Stimulated activated CD4-positive, alpha-beta T cell treated with anti-CD3 and anti-CD28 coated beads, Interleukin-1b, Interleukin-23, amount 100 ng/mL, for 1 hour (primary cell): Measurements from ENCODE around the gene PLG.
"Not testable (repeated sequence)": the region's sequence is repeated elsewhere in the genome, so short reads cannot be mapped to it uniquely, and the experiment has no call there.

ENCODE experiments used
- DNase-seq, 2 donors: peaks; one replicate each; pipeline ENCODE4 v3.0.0-alpha.2; 2020; ENCODE audit warnings: low read depth in 2 of 2

The PLG gene

DNA sequence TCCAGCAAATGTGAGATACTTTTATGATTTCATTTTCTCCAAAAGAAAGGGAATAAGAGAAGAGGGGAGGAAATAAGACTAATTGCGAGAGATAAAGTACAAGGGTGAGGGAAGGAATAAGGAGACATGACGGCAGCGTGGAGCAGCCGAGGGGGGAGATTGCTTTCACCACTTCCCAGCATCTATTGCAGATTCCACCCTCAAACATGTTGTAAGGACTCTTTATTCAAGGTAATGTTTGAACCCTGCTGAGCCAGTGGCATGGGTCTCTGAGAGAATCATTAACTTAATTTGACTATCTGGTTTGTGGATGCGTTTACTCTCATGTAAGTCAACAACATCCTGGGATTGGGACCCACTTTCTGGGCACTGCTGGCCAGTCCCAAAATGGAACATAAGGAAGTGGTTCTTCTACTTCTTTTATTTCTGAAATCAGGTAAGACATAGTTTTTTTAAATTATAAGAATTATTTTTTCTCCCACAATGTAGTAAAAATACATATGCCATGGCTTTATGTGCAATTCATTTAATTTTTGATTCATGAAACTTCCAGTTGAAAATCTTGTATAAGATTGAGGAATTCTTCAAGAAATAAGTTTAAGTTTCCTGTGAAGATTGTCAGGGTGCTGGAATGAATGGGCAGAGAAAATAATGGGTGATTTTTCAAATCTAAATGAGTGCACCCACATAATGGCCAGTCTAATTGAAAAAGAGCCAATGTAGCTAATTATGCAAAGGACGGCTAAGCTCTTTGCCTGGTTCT lies at the start of gene PLG:
Gene PLG (plus strand): TSS at position 327 of the 763 bp plus-strand sequence. CDS start 61 bp downstream, at position 388.
- not testable (repeated sequence) for DNase-seq

DNA sequence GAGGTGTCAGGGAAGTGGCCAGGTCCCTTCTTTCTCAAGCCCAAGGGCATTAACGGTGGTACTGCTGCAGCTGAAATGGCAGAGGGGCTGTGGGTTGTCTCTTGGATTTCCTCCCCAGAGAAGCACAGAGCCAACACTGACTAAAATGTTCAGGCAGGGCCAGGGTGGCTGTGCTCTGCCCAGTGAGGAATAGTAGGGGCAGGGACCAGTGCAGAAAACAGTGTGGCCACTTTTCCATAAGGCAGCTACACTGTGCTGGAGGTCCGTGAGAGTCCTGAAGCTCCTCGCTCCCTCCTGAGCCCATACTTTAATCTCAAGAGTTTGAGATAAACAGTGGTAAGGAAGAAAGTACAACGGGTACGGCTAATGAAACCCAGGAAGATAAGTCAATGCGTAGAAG lies 42.5 kb upstream of the PLG start:
- DNase-seq = no peak

DNA sequence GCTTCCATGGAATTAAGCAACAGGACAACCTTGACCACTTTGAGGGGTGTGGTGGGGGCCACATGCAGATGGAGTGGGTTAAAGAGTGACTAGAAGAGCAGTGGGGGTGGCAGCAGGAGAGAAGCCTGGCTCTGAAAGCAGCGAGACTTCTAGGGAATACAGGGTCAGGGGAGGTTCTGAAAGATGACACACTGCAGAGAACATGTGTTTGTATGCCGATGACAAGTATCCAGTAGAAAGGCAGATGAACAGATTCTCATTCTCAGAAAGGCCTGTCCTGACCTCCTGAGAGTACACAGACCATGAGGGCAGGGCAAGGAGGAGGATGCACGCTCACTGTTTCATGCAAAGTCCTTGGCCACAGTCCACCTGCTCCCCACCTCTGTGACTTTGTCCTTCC lies 40.8 kb upstream of the PLG start:
- no peak for DNase-seq

DNA sequence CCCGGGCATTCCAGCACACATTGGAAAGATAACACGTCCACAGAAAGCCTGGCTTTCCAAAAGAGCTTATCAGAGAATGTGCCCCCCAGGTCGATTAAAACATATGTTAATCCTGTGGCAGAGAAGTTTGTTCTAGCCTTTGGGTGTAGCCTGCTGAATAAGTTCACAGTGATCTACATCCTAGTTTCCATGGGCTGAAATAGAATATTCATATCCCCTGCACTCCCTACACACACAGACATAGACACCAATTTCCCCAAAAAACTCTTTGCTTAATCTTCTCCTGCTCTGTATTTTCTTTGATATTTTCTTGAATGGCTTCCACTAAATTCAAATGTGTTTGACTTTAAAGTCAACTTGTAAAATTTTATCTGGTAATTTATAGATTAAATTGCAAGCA lies 39.6 kb upstream of the PLG start:
- DNase-seq = no peak

DNA sequence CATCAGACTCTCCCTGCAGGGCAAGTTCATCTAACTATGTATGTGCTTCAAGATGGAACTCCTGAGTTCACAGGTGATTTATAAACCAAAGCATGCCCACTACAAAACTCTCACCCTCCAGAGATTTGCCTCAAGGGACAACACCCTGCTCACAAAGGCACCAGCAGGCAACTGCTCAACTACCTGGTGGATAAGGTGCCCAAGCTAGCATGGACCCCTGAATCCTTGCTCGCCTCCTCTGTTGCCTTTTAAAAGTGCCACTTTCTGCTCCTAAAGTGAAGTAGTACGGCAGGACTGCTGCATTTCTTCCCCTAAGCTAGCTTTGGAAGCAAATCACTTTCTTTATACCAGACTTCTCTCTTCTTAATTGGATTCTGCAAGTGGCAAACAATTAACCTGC lies 39.2 kb upstream of the PLG start:
- DNase-seq = no peak

DNA sequence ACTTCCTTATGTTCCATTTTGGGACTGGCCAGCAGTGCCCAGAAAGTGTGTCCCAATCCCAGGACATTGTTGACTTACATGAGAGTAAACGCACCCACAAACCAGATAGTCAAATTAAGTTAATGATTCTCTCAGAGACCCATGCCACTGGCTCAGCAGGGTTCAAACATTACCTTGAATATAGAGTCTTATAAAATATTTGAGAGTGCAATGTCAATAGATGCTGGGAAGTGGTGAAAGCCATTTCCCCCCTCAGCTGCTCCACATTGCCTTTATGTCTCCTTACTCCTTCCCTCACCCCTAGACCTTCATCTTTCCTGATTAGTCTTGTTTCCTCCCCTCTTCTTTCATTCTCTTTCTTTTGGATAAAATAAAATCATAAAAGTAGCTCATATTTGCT lies 37.8 kb upstream of the PLG start, which contains the start of gene LPA:
Gene LPA (minus strand): TSS at position 78 of the 400 bp plus-strand sequence. CDS start 61 bp downstream, at position 17.
- DNase-seq = not testable (repeated sequence)

DNA sequence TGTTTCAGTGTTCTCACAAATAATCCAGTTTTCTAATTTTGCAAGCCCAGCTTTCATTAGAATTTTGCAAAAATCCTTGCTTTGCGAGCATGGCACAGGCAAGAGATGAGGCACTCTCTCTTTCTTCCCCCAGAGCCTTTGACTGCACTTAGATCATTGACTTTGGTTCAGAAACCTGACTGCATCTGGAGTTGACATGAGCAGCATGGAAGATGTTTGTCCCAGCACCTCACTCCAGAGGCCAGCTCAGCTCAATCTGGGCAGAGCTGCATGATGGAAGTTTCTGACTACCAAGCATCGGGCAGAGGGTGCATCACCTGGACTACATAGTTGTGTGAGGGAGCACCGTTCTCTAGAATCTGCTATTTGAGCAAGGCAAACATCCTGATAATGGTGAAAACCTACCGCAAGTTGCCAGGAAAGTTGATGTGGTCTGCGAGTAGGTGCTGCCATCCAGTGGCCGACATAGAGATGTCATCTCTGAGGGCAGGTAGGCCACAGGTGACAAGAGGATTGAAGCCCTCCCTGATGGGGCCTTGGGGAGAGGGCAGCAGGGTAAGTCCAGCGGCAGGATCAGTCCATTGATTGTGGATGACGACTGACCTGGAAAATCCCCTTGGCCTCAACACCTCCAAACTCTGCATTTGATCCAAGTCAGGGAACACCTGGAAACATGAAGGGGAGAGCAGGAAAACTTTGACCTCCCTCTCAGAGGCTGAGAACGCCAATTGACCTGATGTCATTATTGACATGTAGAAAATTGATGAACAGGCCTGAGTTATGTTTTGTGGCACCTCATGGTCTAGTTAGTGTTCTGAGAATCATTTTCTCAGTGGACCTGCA lies 34.2 kb upstream of the PLG start:
- peak in 1 of 2 donors; percentile 3 for DNase-seq

DNA sequence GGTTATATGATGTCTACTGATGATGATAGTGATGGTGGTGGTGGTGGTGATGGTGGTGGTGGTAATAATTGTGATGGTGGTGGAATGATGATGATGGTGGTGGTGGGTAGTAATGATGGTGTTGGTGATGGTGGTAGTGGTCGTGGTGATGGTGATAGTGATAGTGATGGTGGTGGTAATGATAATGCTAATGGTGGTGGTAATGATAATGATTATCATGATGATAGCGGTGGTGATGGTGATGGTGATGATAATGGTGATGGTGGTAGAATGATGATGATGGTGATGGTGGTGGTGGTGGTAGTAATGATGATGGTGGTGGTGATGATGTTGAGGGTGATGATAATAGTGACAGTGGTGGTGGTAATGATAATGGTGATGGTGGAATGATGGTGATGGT lies 33.5 kb upstream of the PLG start:
- DNase-seq = no peak

DNA sequence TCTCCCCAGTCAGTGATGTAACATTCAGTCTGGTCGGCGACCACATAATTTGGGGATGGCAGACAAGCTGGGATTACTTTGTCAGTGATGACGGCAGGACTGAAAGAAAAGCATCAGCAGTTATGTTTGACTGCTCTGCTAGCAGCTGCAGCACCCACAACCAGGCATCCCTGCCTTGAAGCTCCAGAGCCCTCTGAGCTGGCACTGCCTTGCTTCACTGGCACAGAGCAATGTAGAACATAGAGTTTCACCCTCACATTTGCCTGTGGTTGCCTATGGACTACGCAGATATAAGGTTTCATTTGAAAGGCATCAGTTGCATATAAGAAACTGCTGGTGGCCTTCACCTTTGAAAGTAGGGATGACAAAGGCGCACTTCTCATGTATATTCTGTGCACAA lies 25.6 kb upstream of the PLG start:
- not testable (repeated sequence) for DNase-seq

DNA sequence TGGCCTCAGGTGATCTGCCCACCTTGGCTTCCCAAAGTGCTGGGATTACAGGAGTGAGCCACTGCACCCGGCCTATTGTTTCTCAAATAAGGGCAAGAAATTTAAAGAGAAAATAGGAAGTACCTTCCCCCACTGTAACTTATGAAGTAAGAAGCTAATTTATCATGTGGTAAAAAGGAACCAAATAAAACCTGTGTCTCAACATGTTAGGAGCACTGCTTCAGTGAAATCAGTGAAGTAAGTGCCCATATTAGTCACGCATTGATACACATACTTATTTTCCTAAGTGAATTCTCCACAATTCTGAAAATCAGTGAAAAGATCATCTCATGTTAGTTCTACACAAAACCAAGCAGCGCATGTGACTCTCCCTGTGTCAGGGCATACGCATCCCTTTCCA lies 23.8 kb upstream of the PLG start:
- DNase-seq = no peak

DNA sequence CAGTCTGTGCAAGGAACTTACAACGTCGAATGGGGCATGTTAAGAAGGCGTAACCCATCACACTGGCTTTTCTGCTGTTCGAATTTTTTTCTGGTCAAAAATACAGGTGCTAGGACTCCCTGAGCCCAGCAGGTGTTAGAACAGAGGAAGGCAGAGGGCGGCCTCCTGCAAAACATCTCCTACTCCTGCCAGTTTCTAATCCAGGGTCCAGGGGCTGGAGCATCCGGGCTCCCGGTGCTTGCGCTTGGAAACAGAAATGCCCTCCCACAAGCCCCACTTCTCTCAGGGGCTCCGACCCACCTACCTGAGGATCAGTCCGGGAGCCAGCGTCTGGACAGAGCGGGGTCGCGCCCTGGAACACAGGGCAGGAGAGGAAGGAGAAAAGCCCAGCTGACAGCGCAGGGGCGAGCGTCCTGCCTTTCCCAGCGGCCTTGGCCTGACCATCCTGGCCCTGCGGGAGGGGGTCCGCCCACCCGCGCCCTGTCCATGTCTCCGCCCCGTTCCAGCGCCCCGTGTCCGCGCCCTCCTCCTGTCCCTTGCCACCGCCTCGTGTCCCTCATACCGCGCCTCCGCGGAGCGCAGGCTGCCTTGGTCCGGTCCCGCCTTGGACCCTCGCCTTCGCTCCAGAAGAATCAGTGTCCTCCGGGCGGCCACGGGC lies 23.2 kb upstream of the PLG start:
- no peak for DNase-seq

DNA sequence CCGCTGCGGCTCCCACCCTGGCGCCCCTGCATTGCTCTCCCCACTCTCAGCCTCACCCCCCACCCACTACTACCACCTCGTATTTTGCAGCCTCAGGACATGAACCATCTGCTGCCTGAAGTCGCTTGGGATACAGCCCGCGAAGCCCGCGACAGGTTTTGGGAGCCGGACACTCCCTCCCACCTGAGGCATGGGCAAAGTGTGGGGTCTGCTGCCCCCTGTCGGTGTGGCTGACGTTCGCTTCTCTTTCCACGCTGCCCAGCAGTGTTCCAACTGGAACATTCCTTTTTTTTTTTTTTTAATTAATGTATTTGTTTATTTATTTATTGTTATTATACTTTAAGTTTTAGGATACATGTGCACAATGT lies 22.7 kb upstream of the PLG start:
- DNase-seq = no peak

DNA sequence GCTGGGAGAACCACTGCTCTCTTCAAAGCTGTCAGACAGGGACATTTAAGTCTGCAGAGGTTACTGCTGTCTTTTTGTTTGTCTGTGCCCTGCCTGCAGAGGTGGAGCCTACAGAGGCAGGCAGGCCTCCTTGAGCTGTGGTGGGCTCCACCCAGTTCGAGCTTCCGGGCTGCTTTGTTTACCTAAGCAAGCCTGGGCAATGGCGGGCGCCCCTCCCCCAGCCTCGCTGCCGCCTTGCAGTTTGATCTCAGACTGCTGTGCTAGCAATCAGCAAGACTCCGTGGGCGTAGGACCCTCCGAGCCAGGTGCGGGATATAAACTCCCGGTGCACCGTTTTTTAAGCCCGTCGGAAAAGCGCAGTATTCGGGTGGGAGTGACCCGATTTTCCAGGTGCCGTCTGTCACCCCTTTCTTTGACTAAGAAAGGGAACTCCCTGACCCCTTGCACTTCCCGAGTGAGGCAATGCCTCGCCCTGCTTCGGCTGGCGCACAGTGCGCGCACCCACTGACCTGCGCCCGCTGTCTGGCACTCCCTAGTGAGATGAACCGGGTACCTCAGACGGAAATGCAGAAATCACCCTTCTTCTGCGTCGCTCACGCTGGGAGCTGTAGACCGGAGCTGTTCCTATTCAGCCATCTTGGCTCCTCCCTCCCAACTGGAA lies 16.8 kb upstream of the PLG start:
- not testable (repeated sequence) for DNase-seq

DNA sequence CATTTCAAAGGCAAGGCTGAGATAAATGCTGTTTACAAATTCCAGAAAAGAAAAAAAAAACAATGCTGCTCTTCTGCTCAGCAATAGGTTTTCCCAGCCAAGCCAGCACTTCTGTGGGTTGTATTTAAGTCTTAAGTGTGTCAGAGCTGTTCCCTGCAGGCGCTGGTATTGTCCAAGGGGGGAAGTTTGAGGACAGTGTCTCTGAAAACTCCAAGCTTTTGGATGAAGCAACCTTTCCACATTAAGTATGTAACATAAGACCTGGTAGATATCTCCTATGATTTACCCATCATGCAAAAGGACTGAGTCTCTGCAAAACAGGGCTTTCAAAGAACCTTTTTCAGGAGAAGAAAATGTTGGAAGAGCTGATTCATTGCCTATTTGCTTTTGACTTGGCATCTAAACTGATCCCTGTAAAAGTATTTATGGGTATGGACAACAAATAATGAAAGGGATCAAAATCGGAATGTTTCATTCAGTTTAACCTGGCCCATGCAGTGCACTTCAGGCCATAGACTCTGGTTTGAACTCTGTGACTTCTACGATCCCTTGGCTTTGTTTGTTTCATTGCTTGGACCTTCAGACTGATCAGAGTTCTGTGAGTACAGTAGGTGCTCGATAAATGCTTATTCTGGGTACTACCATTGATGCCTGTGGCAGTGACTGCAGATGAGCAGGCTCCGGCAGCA lies 16.1 kb upstream of the PLG start:
- DNase-seq = no peak

DNA sequence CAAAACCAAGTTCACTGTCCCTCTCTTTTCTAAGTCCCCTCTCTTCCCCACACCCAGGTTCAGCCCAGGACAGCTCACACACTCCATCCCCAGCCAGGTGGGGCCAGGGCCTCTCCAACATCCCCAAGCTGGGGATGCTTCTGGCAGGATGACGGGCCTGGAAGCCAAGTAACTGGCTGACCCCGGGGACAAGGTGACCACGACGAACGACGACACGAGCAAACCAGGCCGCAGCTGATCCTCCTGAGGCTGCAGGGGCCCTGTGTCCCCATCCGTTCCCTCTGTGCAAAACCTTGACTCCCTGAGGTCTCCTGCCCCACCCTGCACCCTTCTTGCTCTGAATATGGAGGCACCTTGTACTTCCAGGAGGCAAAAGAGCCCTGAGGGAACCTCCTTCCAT lies 11.6 kb upstream of the PLG start:
- no peak for DNase-seq

DNA sequence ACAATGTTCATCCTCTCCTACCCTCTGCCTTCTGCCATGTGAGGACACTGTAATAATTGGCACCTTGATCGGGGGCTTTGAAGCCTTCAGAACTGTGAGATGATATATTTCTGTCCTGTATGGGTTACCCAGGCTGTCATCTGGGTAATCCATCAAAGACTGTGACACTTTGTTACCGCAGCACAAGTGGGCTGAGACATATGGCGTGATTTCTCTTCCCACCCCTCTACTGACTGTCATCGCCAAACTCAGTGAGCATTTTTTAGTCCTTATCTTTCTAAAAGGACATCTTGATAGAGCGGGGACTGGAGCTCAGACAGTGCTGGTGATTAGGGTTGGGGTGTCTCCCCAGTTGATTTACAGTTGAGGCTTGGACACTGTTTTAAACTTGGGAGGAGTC lies 10.4 kb upstream of the PLG start:
- no peak for DNase-seq

DNA sequence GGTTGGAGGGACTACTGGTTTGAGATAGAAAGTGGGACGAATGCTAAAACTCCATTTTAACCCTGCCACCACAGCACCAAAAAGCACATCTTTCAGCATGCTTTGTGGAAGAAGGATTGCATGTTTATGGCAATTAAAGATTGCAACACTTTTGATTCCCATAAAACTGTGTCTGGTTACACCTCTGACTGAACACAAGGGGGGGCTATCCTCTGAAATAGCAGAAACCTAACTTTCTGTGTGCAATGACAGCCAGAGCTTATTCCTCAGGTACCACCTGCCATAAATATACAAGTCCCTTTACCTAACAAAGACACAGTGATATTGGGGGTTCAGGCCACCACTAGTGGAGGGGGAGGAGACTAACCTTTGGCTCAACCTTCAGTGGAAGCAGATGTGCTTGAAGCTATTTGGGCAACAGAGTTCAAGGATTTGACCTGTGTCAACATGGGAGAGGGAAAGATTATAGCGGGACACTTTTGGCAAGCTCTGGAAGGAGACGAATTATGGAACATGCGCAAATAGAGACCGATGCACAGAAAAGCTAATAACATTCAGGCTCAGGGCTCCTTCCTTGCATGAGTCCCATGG lies 9.6 kb upstream of the PLG start:
- no peak for DNase-seq

DNA sequence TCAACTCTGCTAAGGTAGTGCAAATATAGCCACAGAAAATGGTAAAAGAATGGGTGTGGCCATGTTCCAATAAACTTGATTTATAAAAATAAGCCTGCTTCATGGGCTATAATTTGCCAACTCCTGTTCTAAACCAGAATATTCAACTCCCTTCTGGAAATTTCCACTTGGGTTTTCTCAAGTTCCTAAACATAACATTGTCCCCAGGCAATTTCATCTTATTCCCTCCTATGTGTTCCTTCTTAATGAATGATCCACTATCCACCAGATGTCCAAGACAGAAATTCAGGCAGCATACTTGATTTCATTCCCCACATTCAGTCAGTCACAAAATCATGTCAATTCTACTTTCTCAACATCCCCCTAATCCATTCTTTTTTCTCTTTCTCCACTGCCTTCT lies 7.0 kb upstream of the PLG start:
- DNase-seq = not testable (repeated sequence)

DNA sequence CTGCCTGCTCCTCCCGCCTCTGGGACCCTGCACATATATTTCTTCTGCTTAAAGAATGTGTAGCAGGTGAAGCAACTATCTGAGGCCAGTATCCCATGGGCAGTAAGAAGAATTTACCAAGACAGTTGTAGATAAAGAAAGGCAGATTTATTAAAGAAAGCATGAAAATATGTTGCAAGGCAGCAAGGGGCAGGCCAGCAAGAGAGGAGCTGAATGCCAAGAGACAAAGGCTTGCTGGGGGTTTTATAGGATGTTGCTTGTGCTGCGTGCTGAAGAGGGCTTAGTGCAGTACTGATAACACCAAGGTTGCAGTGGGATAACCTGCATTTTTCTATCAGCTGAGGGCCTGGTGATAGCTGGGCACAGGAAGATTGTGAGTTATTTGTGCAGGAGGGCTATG lies 6.4 kb upstream of the PLG start:
- not testable (repeated sequence) for DNase-seq

DNA sequence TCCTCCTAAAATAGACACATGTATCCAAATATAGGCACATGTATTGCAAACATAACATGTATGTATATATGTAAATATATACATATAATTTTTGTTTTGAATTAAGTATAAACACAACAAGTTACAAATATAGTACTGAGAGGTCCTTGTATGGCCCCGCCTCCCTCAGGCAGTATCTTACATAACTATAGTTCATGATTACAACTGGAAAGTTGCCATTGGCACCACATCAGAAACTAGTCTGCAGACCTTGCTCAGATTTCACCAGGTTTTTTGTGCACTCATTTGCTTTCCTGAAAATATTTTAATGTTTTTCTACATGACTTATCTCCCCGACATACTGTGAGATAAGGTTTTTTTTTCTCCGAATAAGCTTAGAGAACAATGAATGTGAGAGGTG lies 5.2 kb upstream of the PLG start:
- DNase-seq = not testable (repeated sequence)

DNA sequence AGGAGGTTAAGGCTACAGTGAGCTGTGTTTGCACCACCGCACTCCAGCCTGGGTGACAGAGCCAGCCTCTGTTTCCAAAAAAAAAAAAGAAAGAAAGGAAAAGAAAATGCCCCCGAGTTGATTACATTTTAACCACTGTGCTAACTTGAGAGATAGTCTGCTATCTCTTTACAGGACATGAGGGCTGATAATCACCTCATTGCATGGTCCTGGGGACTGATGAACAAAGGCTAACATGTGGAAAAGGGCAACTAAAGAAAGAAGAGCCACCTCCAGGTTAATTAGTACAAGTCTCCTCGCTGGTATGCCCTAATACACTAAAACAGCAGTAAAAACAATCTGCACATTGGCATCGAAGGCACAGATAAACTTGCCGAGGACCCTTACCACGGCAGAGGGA lies 4.2 kb upstream of the PLG start:
- DNase-seq = no peak
